Measurements from ENCODE around the gene PLEKHG1. TPM values are rescaled to one million over a fixed set of nuclear protein-coding genes. Genes with fewer than 3 reads are reported as not detected.

The PLEKHG1 gene
- total RNA-seq, 1 experiment from 2014 or later: not detected

DNA sequence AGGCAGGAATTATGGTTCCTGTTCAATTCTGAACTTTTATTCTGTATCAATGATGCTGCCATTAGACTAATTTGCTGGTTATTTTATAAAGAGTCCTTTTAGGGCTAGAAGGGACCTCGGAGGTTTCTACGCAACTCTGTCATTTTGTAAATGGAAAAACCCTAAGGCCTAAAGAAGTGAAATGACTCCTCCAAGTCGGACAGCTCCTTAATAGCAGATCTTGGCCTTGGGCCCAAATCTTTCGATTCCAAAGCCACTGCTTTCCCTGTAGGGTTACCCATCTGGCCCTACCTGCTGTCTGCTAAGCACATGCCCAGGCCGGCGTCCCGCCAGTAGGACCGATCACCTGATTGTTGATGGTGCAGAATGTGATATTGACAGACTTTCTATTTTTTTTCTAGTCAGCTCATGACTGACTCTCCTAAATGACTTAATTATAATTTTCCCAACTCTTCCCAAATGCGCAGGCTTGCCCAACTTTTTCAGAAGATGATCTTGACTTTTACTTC is 40.2 kb downstream of the PLEKHG1 start:
- DNase-seq (ENCODE audit: low read depth): no peak

GRCh38 chr6:150640556-150641209 is 41.0 kb downstream of the PLEKHG1 start:
- DNase-seq (ENCODE audit: low read depth): no peak

DNA sequence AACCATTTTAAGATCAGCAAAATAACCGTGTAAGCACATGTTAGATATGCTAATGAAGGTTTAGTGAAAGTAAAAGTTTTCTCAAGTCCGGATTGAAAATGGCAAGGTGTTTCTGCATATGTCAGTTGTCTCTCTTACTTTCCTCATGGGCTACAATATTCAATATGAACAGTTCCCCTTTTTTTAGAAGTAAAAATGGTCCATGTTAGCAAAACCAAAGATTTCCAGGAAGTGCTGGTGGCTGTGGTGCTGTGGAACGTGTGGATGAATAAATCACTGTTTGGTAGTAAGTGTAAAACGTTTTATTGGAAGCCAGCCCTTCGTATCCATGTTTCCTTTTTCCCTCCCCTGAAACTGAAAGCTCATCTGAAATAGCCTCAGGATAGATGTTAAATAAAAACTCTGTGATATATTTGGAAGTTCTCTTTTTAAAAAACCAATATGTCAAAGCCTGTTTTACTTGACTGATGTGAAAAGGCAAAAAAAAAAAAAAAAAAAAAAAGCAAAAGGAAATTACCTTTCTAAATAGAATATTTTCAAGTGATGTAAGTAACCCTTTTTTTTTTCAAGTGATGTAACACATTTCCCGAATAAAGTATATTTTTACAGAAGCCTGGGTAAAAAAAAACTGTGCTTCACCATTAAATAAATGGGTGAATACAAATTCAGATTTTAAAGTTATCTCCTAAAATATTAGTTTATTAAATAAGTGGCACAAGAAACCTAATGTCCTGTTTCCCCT is 41.9 kb downstream of the PLEKHG1 start:
- DNase-seq (ENCODE audit: low read depth): no peak

GRCh38 chr6:150646228-150646627 is 46.5 kb downstream of the PLEKHG1 start:
- DNase-seq (ENCODE audit: low read depth): no peak

DNA sequence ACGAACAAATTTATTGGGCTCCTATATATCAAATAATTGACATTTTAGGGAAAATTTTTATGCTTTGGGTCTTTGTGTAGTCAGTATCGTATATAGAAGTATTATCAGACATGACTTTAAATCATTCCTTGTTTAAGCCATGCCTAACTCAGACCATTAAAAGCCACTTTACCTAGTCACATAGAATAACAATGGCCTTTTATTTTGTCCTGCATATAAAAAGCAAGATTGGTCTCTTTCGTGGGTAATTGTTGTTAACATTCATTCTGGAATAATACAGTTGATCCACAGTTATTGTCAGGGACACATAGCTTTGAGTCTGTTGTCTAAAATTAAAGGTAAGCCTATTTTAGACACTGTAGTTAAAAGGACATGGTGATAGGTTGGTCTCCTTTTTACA is 47.4 kb downstream of the PLEKHG1 start:
- DNase-seq (ENCODE audit: low read depth): no peak

Other genes starting within 250 kb of the PLEKHG1 start
- not detected in 2 replicates for gene IYD, start 230.9 kb upstream of the PLEKHG1 start, total RNA-seq (2014; rRNA removed; shearing (Covaris generic))